HG03521 (cell line): ENCODE measurements around the gene SLC3A2.
"Not testable (repeated sequence)": the region's sequence is repeated elsewhere in the genome, so short reads cannot be mapped to it uniquely, and the experiment has no call there.

Experiments used
- ATAC-seq: cut with Tn5 transposase; IDR thresholded peaks from one replicate; pipeline ENCODE4 v1.9.1; 2021; ENCODE audit warnings: mild to moderate bottlenecking, moderate library complexity; ENCODE audit not compliant: unreplicated experiment

The SLC3A2 gene

GRCh38 chr11:62851807-62852522 is 28.7 kb upstream of the SLC3A2 start:
- ATAC-seq = no peak

DNA sequence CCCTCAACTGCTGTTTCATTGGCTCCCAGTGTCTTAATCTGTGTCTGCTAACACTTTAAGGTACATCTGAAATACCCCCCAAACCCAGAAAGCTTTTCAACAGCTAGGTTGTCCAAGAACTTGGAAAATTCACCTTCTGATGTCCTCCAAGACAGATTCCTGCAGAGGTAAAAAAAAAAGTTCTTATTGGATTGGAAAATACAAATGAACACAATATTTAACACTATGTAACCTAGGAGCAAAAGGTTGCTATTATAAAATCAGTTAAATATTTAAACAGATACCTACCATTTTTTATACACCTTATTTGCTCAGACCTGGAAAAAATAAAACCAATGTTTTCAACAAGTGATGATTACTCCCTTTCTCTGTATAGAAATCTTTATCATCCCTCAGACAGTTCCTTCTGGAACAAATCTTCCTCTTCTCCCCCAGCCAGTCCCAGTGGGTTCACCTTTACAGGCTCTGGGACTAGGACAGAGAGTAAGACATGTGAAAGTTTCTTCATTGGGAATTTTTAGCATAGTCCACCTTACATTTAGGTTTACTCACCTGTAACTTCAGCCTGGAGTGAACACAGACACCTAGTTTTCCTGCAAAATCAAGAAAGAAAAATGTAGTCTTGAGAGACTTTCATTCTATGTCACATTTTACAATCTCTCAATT is 28.0 kb upstream of the SLC3A2 start:
- ATAC-seq = no peak

DNA sequence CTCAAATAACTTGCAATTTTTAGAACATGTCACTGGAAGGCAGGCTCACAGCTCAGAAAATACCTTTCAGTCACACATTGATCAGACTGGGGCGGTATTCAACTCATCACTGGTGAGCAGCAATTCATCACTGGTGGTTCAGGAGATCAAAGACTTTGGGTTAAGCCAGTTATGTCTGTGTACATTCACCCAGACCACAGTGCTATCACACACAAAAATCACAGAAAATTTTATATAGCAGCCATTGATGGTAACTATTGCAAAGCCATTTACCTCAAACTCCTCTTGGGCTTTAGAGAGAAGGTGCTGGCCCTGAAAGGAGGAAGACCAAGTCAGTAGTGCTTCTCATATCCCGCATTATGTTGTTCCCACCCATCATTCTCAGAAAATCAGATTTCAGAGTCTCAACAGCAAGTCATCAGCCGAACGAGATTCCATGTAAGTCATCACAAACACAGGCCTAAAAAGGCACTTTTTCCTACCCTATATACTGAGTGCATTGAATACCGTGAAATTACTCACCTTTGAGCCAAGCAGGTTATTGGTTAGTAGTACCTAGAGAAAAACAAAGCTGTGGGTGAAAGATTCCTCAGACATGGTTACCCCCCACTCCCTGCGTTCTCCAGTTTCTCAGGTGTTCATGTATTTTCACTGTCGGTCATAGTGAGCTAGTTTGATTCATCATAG is 27.3 kb upstream of the SLC3A2 start:
- ATAC-seq = no peak

DNA sequence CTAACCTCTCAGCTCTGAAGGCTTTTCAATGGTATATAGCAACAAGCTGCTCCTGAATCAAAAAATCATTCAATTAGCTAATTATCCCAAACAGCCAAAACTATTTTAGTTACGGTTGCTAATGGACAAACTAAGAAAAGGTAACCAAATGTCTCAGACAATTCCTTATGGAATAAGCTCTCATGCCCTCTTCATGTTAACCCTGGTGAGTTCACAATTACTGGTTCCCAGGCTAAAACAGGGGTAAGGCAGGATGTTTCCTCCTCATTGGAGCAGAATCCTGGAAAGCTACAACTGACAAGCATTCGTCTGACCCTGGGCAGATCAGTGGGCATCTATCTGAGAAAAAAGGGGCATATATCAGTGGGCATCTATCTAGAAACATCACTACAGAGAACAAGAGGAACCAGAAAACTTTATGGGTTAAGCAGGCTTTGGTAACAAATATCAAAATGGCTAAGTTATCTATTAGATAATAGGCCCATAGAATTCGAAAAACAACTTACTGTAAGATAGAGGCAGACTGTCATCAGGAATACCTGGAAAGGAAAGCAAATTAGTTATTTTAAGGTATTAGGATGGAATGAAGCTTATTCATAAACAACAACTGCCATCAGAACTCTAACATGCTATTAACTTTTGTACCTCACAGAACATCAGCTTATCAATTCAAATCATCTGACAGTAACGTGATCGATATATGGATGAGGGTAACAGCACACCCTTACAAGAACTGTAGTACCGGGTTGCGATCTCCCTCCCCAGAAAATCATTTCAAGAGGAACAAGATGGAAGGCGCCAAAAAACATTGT is 26.5 kb upstream of the SLC3A2 start:
- ATAC-seq = no peak

DNA sequence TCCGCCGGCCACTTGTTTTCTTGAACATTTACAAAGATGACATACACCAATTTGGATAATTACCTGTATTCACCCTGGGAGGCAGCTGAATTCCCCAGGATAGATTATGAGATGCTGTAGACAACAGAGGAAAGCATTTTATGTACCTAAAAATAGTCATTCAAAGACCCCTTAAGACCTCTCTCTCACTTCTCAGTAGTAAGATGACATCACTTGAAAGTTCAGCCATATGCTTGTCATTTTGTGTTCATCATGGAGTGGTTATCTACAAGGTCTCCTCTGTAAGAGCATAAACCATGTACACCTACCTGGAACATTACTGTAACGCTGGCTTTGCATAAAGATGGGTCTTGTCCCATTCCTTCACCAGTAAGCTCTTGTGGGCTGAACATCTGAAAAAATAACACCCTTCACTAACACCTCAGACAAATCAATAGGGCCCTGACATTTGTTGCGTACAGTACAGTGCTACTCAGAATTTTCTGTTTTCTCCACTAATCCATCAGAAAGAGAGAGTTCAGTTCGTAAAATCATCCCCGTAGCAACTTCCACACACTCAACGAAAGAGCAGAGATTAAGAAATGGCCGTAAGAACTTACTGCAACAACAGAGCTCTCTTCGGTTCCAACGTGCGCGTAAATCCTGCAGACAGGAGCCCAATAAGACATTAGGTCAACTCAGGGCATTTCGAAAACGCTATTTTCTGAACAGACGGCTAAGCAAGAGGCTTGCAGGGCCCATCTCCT is 25.7 kb upstream of the SLC3A2 start:
- no peak for ATAC-seq

DNA sequence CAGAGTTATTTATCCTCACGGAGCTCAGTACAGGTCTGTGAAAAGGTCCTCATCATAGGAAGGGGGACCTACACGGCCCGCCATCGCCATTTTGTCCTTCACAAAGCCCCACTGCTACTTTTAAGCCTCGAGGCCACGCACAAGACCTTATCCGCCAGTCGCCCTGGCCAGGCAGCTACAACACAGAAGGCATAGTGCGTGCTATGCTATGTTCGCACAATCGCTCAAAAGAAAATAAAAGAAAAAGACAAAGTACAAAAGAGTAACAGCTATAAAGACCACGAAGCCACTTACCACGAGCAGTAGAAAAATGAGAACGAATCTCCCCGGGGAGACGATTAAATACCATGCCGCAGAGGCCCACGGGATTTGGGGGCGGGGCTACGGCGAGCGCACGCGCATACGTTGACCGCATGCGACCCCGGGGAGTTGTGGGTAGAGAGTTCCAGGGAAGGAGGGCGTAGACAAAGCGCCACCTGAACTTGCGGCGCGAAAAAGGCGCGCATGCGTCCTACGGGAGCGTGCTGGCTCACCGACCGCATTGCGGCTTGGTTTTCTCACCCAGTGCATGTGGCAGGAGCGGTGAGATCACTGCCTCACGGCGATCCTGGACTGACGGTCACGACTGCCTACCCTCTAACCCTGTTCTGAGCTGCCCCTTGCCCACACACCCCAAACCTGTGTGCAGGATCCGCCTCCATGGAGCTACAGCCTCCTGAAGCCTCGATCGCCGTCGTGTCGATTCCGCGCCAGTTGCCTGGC is 24.9 kb upstream of the SLC3A2 start:
- peak; percentile 89 for ATAC-seq

- no peak for ATAC-seq
These were observed 24.3 kb upstream of the SLC3A2 start for GRCh38 chr11:62856333-62856895.

- ATAC-seq = no peak
These were observed 23.1 kb upstream of the SLC3A2 start for GRCh38 chr11:62857541-62857982.

DNA sequence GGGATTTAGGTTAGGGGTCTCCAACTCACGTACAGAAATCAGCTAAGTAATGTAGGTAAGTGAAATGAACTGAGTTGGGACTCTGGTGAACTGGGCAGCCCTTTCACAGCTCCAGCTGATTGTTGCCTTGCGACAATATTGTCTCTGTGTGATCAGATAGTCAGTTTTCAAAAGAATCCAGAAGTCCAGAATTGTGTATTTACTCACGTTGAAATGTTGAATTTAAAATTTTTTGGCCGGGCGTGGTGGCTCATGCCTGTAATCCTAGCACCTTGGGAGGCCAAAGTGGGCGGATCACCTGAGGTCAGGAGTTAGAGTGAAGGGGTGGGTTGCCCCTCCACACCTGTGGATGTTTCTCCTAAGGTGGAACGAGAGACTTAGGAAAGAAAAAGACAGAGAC is 22.5 kb upstream of the SLC3A2 start:
- no peak for ATAC-seq

DNA sequence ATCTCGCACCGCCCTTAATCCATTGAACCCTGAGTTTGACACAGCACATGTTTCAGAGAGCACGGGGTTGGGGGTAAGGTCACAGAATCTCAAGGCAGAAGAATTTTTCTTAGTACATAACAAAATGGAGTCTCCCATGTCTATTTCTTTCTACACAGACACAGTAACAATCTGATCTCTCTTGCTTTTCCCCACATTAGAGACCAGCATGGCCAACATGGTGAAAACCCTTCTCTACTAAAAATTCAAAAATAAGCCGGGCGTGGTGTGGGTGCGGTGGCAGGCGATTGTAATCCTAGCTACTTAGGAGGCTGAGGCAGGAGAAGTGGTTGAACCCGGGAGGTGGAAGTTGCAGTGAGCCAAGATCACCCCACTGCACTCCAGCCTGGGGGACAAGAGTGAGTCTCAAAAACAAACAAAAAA is 21.4 kb upstream of the SLC3A2 start:
- ATAC-seq = not testable (repeated sequence)

DNA sequence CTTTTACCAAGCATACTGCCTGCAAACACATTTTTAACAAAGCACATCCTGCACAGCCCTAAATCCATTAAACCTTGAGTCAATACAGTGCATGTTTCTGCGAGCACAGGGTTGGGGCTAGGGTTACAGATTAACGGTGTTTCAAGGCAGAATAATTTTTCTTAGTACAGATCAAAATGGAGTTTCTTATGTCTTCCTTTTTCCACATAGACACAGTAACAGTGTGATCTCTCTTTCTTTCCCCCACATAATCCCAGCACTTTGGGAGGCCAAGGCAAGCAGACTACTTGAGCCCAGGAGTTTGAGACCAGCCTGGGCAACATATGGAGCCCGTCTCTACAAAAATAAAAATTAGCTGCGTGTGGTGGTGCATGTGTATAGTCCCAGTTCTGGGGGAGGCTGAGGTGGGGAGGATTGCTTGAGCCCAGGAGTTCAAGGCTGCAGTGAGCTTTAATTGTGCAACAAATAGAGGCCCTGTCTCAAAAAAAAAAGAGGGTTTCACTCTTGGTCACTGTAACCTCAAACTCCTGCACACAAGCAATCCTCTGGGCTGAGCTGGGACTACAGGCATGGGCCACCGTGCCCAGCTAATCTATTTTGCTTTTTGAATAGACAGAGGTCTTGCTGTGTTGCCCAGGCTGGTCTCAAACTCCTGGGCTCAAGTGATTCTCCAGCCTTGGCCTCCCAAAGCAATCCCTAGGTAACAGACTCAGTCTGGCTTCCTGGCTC is 19.7 kb upstream of the SLC3A2 start:
- no peak for ATAC-seq

DNA sequence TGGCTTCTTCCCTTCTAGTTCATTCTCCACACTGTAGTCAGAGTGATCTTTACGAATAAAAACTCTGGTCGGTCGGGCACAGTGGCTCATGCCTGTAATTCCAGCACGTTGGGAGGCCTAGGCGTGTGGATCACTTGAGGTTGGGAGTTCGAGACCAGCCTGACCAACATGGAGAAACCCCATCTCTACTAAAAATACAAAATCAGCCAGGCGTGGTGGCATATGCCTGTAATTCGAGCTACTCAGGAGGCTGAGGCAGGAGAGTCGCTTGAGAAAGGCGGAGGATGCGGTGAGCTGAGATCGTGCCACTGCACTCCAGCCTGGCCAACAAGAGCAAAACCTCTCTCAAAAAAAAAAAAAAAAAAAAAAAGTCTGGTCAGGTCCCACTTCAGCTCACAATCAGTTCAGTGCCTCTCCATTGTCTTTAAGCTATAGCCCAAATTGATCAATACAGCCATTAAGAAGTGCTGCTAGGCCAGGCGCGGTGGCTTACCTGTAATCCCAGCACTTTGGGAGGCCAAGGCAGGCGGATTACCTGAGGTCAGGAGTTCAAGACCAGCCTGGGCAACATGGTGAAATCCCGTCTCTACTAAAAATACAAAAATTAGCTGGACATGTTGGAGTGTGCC is 19.0 kb upstream of the SLC3A2 start:
- ATAC-seq = not testable (repeated sequence)

DNA sequence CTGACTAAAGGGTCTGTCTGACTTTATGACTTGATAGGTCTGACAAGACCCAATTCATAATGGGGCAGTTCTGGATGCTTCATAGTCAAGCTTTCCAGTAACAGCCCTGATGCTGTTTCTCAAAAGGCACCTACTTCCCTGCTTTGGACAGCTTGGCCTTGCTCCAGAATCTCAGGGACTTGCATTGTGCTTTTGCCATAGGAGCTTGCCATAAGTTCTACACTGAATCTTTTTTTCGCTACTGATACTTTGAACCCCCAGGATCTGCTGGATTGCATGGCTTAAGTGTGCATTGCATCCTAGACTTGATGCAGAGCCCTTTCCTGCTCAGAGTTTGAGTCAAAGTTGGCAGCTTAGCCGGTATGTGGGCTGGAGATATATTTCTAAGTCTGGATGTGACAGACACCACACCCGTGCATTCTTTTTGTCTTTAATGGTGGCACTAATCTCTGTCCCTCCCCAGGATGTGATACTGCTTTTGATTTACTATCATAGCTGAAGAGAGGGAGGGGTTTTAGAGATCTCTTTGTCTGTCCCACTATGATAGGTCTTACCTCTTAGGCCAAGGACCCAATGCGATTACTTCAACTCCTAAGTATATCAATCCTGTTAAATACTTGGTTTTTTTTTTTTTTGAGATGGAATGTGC is 16.9 kb upstream of the SLC3A2 start:
- ATAC-seq = no peak

GRCh38 chr11:62865635-62866034 is 15.1 kb upstream of the SLC3A2 start:
- no peak for ATAC-seq

- ATAC-seq = no peak
These were observed 5.8 kb upstream of the SLC3A2 start for GRCh38 chr11:62874851-62875250.

- no peak for ATAC-seq
These were observed 4.8 kb upstream of the SLC3A2 start for GRCh38 chr11:62875698-62876478.

GRCh38 chr11:62876712-62877111 is 4.0 kb upstream of the SLC3A2 start:
- ATAC-seq = no peak
